CD14-positive monocyte (primary cell): Measurements from ENCODE around the gene PARD6G. TPM values are rescaled to one million over a fixed set of nuclear protein-coding genes. Genes with fewer than 3 reads are reported as not detected.
A peak's percentile ranks its signal among the peaks of the same experiment; 100 is the strongest.

Experiments used
- DNase-seq, 3 donors: peaks; one replicate each; pipeline ENCODE4 v3.0.0-alpha.2; 2011 to 2022
- H2AFZ ChIP-seq: 2 replicates; pipeline ENCODE4 v1.6.0; 2012; ENCODE audit warnings: mild to moderate bottlenecking, low read depth, low read length, inconsistent platforms; ENCODE audit not compliant: insufficient read depth, poor library complexity, severe bottlenecking
- H3K27ac ChIP-seq, 2 donors: 1 replicate in 1 of 2; 2 replicates in 1 of 2; pipeline ENCODE4 v1.5.1; 2012 to 2013; ENCODE audit warnings: low read length in 2 of 2, control low read depth in 1 of 2, inconsistent platforms in 1 of 2, low read depth in 1 of 2, mild to moderate bottlenecking in 1 of 2
- H3K27me3 ChIP-seq, 2 donors: one replicate each; pipeline versions ENCODE4 v1.6.0 to v1.6.1; 2011 to 2013; ENCODE audit warnings: low read length in 2 of 2; ENCODE audit not compliant: control insufficient read depth in 2 of 2, insufficient read depth in 2 of 2
- H3K36me3 ChIP-seq, 2 donors: replicated peaks in 1 of 2; 1 replicate in 1 of 2; 2 replicates in 1 of 2; pipeline versions ENCODE4 v1.5.1 to v1.6.1; 2012 to 2013; ENCODE audit warnings: low read length in 2 of 2, control low read depth in 1 of 2, inconsistent platforms in 1 of 2, mild to moderate bottlenecking in 1 of 2; ENCODE audit not compliant: insufficient read depth in 2 of 2, control insufficient read depth in 1 of 2
- H3K4me1 ChIP-seq, 2 donors: 1 replicate in 1 of 2; 2 replicates in 1 of 2; pipeline versions ENCODE4 v1.5.1 to v1.6.1; 2012 to 2013; ENCODE audit warnings: low read length in 2 of 2, control low read depth in 1 of 2, inconsistent platforms in 1 of 2, mild to moderate bottlenecking in 1 of 2, moderate library complexity in 1 of 2; ENCODE audit not compliant: insufficient read depth in 2 of 2, control insufficient read depth in 1 of 2
- H3K4me2 ChIP-seq: replicated peaks from 2 replicates; pipeline ENCODE3; 2012; ENCODE audit warnings: low read length, moderate library complexity, mild to moderate bottlenecking; ENCODE audit not compliant: poor library complexity, severe bottlenecking; ENCODE audit errors: extremely low read depth
- H3K4me3 ChIP-seq, 3 experiments: fragments of 200-600 bp in 1 of 3; sonication (generic) in 1 of 3; replicated peaks in 1 of 3; 1 replicate in 2 of 3; 2 replicates in 1 of 3; pipeline ENCODE4 v1.5.1; 2011 to 2013; ENCODE audit warnings: low read length in 3 of 3, mild to moderate bottlenecking in 3 of 3, control low read depth in 2 of 3, low read depth in 2 of 3, inconsistent platforms in 1 of 3, moderate library complexity in 1 of 3
- H3K79me2 ChIP-seq: 2 replicates; pipeline ENCODE4 v1.6.0; 2012; ENCODE audit warnings: mild to moderate bottlenecking, control low read depth, inconsistent platforms, low read length, moderate library complexity; ENCODE audit not compliant: insufficient read depth
- H3K9ac ChIP-seq: 2 replicates; pipeline ENCODE4 v1.6.0; 2017; ENCODE audit warnings: low read length, mild to moderate bottlenecking; ENCODE audit not compliant: insufficient read depth, poor library complexity, severe bottlenecking
- H3K9me3 ChIP-seq, 2 donors: replicated peaks in 1 of 2; 1 replicate in 1 of 2; 2 replicates in 1 of 2; pipeline versions ENCODE4 v1.5.1 to v1.6.1; 2012 to 2013; ENCODE audit warnings: low read length in 2 of 2, control low read depth in 1 of 2; ENCODE audit not compliant: control insufficient read depth in 1 of 2, insufficient read depth in 1 of 2
- H4K20me1 ChIP-seq: 2 replicates; pipeline ENCODE4 v1.6.0; 2012; ENCODE audit warnings: mild to moderate bottlenecking, low read length, control low read depth, moderate library complexity; ENCODE audit not compliant: insufficient read depth
- H3K27ac Mint-ChIP-seq, 7 donors: one replicate each; pipeline ENCODE4 v1.8.0; 2020; ENCODE audit warnings: mild to moderate bottlenecking in 7 of 7, mixed read lengths in 7 of 7, moderate library complexity in 6 of 7, inconsistent platforms in 2 of 7
- H3K27me3 Mint-ChIP-seq, 3 donors: one replicate each; pipeline ENCODE4 v1.8.0; 2021 to 2022; ENCODE audit warnings: low read depth in 3 of 3, mild to moderate bottlenecking in 3 of 3, mixed read lengths in 3 of 3, moderate library complexity in 3 of 3, inconsistent platforms in 1 of 3
- H3K36me3 Mint-ChIP-seq, 2 donors: one replicate each; pipeline ENCODE4 v1.8.0; 2020; ENCODE audit warnings: mixed read lengths in 2 of 2, inconsistent platforms in 1 of 2, mild to moderate bottlenecking in 1 of 2
- H3K4me1 Mint-ChIP-seq: one replicate; pipeline ENCODE4 v1.8.0; 2020; ENCODE audit warnings: mild to moderate bottlenecking, mixed read lengths
- H3K4me3 Mint-ChIP-seq, 2 donors: one replicate each; pipeline ENCODE4 v1.8.0; 2020; ENCODE audit warnings: mild to moderate bottlenecking in 2 of 2, mixed read lengths in 2 of 2, moderate library complexity in 1 of 2
- H3K9me3 Mint-ChIP-seq, 7 donors: one replicate each; pipeline ENCODE4 v1.8.0; 2020 to 2022; ENCODE audit warnings: mixed read lengths in 7 of 7, mild to moderate bottlenecking in 6 of 7, moderate library complexity in 6 of 7, inconsistent platforms in 2 of 7
- WGBS: methylation state at CpG from one replicate; pipeline ENCODE4 v1.1.5; 2013; ENCODE audit warnings: missing lambda C conversion rate; ENCODE audit not compliant: insufficient coverage; 5-methylcytosine and 5-hydroxymethylcytosine counted together
- intact Hi-C, 2 donors: fragments of 100-400 bp; cut with micrococcal nuclease; formaldehyde crosslinking; loops; one replicate each; pipeline versions ENCODE4 v1.15.0 to v1.15.1; 2023
- polyA plus RNA-seq, 3 donors: library from polyadenylated mRNA; depleted of rRNA in 1 of 3; unstranded in 2 of 3; stranded (reverse) in 1 of 3; fragments of 300-500 nt in 2 of 3; fragments of >200 nt in 1 of 3; fragmentation: Illumina TruSeq in 2 of 3; gene quantifications; 1 replicate in 2 of 3; 2 replicates in 1 of 3; pipeline ENCODE4 v1.2.3, GENCODE V29; 2012 to 2021
- TF ChIP-seq, protein P1 (sequence below): fragments of 200-600 bp; IDR thresholded peaks from one replicate; pipeline ENCODE4 v1.8.0; 2022; ENCODE audit warnings: antibody characterized with exemption, mild to moderate bottlenecking

PARD6G gene
- polyA plus RNA-seq, 3 donors, result not detected

DNA sequence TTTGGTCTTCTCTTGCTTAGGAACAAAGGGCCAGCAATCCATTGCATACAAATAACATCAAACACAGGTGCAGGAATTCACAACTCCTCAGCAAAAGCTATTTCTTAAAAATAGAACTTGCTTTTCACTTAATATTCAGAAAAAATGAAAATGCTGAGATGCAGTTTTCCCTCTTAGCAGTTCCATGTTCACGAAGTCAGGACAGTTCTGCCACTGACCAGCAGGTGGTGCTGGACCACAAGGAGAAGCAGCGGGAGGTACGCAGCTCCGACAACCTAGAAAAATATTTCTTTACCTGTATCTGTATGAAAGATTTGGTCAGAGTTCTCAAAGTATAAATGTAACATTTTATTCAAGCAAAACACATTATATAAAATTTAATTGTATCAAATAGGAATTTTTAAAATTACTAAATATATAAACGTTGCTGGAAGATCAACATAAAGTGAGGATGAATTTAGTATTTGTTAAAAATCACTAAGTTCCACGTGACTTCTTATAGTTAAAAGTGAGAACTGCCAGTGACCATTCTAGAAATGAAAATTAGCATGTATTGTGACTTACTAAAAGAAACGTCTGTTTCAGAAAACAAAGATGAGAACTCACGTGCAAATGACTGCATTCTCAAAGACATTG lies 89.5 kb downstream of the PARD6G start:
- Histone ChIP-seq H2AFZ (no peak overlapping the region), H4K20me1 (no peaks in the 10 kb centered on the region), H3K27me3 (peaks cover 0 to 18% of the 10 kb centered on the region in 2 donors), H3K36me3 (no peaks in the 10 kb centered on the region), H3K9me3 (no peaks in the 10 kb centered on the region), H3K79me2 (no peaks in the 10 kb centered on the region), H3K4me1 (peaks cover 6 to 10% of the 10 kb centered on the region in 2 donors), H3K4me2 (no peak overlapping the region), H3K27ac (no peak overlapping the region), H3K9ac (no peak overlapping the region), H3K4me3 (no peak overlapping the region)
- peak overlapping the region in 1 of 2 donors; percentile 46 for H3K4me3 Mint-ChIP-seq
- H3K36me3 Mint-ChIP-seq, result peaks cover 0 to 14% of the 10 kb centered on the region in 2 donors
- intact Hi-C loops, result loop anchor here (5.0 to 10.0 kb wide), 2 partner anchors 121 to 123 kb away; partner anchors contain the start of gene RBFA (in 1 of the 2)
- TF ChIP-seq, protein P1, sequence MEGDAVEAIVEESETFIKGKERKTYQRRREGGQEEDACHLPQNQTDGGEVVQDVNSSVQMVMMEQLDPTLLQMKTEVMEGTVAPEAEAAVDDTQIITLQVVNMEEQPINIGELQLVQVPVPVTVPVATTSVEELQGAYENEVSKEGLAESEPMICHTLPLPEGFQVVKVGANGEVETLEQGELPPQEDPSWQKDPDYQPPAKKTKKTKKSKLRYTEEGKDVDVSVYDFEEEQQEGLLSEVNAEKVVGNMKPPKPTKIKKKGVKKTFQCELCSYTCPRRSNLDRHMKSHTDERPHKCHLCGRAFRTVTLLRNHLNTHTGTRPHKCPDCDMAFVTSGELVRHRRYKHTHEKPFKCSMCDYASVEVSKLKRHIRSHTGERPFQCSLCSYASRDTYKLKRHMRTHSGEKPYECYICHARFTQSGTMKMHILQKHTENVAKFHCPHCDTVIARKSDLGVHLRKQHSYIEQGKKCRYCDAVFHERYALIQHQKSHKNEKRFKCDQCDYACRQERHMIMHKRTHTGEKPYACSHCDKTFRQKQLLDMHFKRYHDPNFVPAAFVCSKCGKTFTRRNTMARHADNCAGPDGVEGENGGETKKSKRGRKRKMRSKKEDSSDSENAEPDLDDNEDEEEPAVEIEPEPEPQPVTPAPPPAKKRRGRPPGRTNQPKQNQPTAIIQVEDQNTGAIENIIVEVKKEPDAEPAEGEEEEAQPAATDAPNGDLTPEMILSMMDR, result peak; percentile 96
- peaks cover 2% of the 10 kb centered on the region for H3K4me1 Mint-ChIP-seq
- peaks cover 7 to 36% (median 22%) of the 10 kb centered on the region in 3 donors for H3K27me3 Mint-ChIP-seq
- DNase-seq, result peak; percentile 38 to 51 (median 42)
- H3K9me3 Mint-ChIP-seq, result peaks cover 0 to 6% (median 4%) of the 10 kb centered on the region in 7 donors
- WGBS, result 88% methylated on average over 2 of the region's 8 CpGs
- no peak overlapping the region for H3K27ac Mint-ChIP-seq

DNA sequence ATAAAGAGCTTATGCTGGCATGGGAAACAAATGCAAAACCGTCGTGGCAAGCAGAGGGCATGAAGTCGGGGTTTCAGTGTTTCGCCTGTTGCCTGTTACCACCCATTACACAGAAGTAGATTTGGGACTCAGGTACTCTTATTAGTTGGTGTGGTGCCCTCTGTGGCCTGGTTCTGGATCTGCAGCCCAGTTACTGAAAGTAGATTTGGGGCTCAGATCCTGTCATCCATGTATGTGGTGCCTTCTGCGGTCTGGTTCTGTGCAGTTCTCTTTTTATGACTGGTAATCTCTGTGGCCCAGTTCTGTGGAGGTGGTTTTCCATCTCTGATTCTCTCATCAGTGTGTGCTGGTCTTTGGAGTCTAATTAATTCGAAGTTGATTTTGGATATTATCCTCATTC lies 93.0 kb downstream of the PARD6G start:
- Histone ChIP-seq H3K79me2 (no peaks in the 10 kb centered on the region), H3K36me3 (no peaks in the 10 kb centered on the region), H3K27ac (no peak overlapping the region), H2AFZ (no peak overlapping the region), H3K9me3 (no peaks in the 10 kb centered on the region), H3K4me2 (no peak overlapping the region), H4K20me1 (no peaks in the 10 kb centered on the region), H3K9ac (no peak overlapping the region), H3K27me3 (peaks cover 0 to 3% of the 10 kb centered on the region in 2 donors), H3K4me3 (no peak overlapping the region), H3K4me1 (peaks cover under 1 to 2% of the 10 kb centered on the region in 2 donors)
- Mint-ChIP-seq H3K9me3 (no peaks in the 10 kb centered on the region), H3K4me1 (peaks cover 2% of the 10 kb centered on the region), H3K4me3 (no peak overlapping the region), H3K36me3 (peaks cover 0 to 2% of the 10 kb centered on the region in 2 donors), H3K27ac (no peak overlapping the region), H3K27me3 (peaks cover 8 to 11% (median 8%) of the 10 kb centered on the region in 3 donors)
- no CpG with 5 or more reads among the region's 6 CpGs for WGBS
- intact Hi-C loops, result loop anchor here in 1 of 2 donors (10.0 kb wide), 1 partner anchor 119 kb away; the partner anchor contains the start of gene RBFA
- TF ChIP-seq, protein P1, result peak; percentile 61
- peak in 2 of 3 donors; percentile 10 to 18 for DNase-seq
